Thyroid gland (tissue), 4 donors: Measurements from ENCODE around the gene COL1A2. TPM values are rescaled to one million over a fixed set of nuclear protein-coding genes. Genes with fewer than 3 reads are reported as not detected.
A peak's percentile ranks its signal among the peaks of the same experiment; 100 is the strongest.

Source experiments
- DNase-seq, 2 donors: peaks; one replicate each; pipeline ENCODE4 v3.0.0-alpha.2; 2019
- H3K27ac ChIP-seq, 3 donors: fragments of 200-600 bp; sonication (generic); 1 replicate in 2 of 3; 2 replicates in 1 of 3; pipeline ENCODE4 v1.5.1; 2016 to 2019; ENCODE audit warnings: mild to moderate bottlenecking in 1 of 3, moderate library complexity in 1 of 3
- H3K27me3 ChIP-seq: fragments of 200-600 bp; sonication (generic); one replicate; pipeline ENCODE4 v1.5.1; 2019
- H3K36me3 ChIP-seq, 2 donors: fragments of 200-600 bp; sonication (generic); one replicate each; pipeline ENCODE4 v1.5.1; 2016 to 2019
- H3K4me1 ChIP-seq, 2 donors: fragments of 200-600 bp; sonication (generic); one replicate each; pipeline ENCODE4 v1.5.1; 2017 to 2019
- H3K4me3 ChIP-seq, 3 donors: fragments of 200-600 bp; sonication (generic); replicated peaks in 1 of 3; 1 replicate in 2 of 3; 2 replicates in 1 of 3; pipeline ENCODE4 v1.5.1; 2016; ENCODE audit warnings: mild to moderate bottlenecking in 1 of 3
- H3K9me3 ChIP-seq: fragments of 200-600 bp; sonication (generic); one replicate; pipeline ENCODE4 v1.5.1; 2017
- CTCF ChIP-seq, 6 experiments: fragments of 200-600 bp in 3 of 6; fragments of 450-650 bp in 3 of 6; sonication (generic) in 3 of 6; IDR thresholded peaks; one replicate each; pipeline ENCODE4 v1.5.1; 2016 to 2019; ENCODE audit warnings: antibody characterized with exemption in 6 of 6, mild to moderate bottlenecking in 2 of 6, inconsistent platforms in 1 of 6, moderate library complexity in 1 of 6
- POLR2A ChIP-seq, 2 donors: fragments of 450-650 bp; IDR thresholded peaks; one replicate each; pipeline ENCODE4 v1.6.1; 2017; ENCODE audit warnings: antibody characterized with exemption in 2 of 2, mild to moderate bottlenecking in 2 of 2, moderate library complexity in 1 of 2
- WGBS, 2 donors: methylation state at CpG; one replicate each; pipeline ENCODE4 v1.1.5; 2017; 5-methylcytosine and 5-hydroxymethylcytosine counted together
- intact Hi-C: fragments of 100-400 bp; cut with DNase I; formaldehyde crosslinking; loops from one replicate; pipeline ENCODE4 v1.15.1; 2023
- total RNA-seq, 4 donors: library from RNA; depleted of rRNA; stranded (reverse); fragments of >200 nt; gene quantifications; one replicate each; pipeline ENCODE4 v1.2.3, GENCODE V29; 2016

Gene COL1A2
- total RNA-seq, 4 donors from 2014 or later, result 50.4 to 143 (median 88.4) TPM

- no peak for TF ChIP-seq CTCF (IDR thresholded peaks at IDR 0.05)
- TF ChIP-seq POLR2A (IDR thresholded peaks at IDR 0.05), result no peak
- 63 to 84% methylated on average over 1 of the region's 1 CpG for WGBS, 2 donors
These were observed 27.4 kb downstream of the COL1A2 start for GRCh38 chr7:94422136-94422535.

GRCh38 chr7:94422827-94423460 is 28.2 kb downstream of the COL1A2 start:
- 80 to 85% methylated on average over 5 of the region's 5 CpGs for WGBS, 2 donors
- H3K4me3 ChIP-seq, result no peak overlapping the region
- H3K9me3 ChIP-seq, result no peaks in the 10 kb centered on the region
- DNase-seq, result no peak
- H3K27ac ChIP-seq, result peak overlapping the region in 1 of 3 donors; percentile 12
- no peaks in the 10 kb centered on the region for H3K27me3 ChIP-seq
- intact Hi-C loops, result no loop called here
- no peaks in the 10 kb centered on the region for H3K4me1 ChIP-seq
- TF ChIP-seq POLR2A (IDR thresholded peaks at IDR 0.05) (no peak), CTCF (IDR thresholded peaks at IDR 0.05) (no peak)
- peaks cover 0 to 32% of the 10 kb centered on the region in 2 donors for H3K36me3 ChIP-seq

More at GRCh38 chr7:94422136-94422535, 27.4 kb downstream of the COL1A2 start:
- no peaks in the 10 kb centered on the region for H3K27me3 ChIP-seq
- H3K4me1 ChIP-seq, result no peaks in the 10 kb centered on the region
- intact Hi-C loops, result no loop called here
- no peak overlapping the region for H3K4me3 ChIP-seq
- H3K9me3 ChIP-seq, result no peaks in the 10 kb centered on the region
- DNase-seq, result no peak
- peak overlapping the region in 1 of 3 donors; percentile 15 for H3K27ac ChIP-seq
- peaks cover 0 to 35% of the 10 kb centered on the region in 2 donors for H3K36me3 ChIP-seq

- Histone ChIP-seq H3K9me3 (no peaks in the 10 kb centered on the region), H3K4me3 (no peak overlapping the region), H3K4me1 (no peaks in the 10 kb centered on the region), H3K27me3 (no peaks in the 10 kb centered on the region), H3K27ac (peak overlapping the region in 2 of 3 donors; percentile 12 to 28), H3K36me3 (peaks cover 0 to 33% of the 10 kb centered on the region in 2 donors)
- TF ChIP-seq CTCF (IDR thresholded peaks at IDR 0.05) (no peak), POLR2A (IDR thresholded peaks at IDR 0.05) (no peak)
- intact Hi-C loops, result no loop called here
- no peak for DNase-seq
- 86 to 89% methylated on average over 5 of the region's 5 CpGs for WGBS, 2 donors
These were observed 29.4 kb downstream of the COL1A2 start for GRCh38 chr7:94423863-94424735.

- intact Hi-C loops, result no loop called here
- H3K4me1 ChIP-seq, result no peaks in the 10 kb centered on the region
- no peaks in the 10 kb centered on the region for H3K9me3 ChIP-seq
- no peak for TF ChIP-seq CTCF (IDR thresholded peaks at IDR 0.05)
- DNase-seq, result no peak
- no peak overlapping the region for H3K4me3 ChIP-seq
- H3K36me3 ChIP-seq, result peaks cover 0 to 28% of the 10 kb centered on the region in 2 donors
- H3K27me3 ChIP-seq, result no peaks in the 10 kb centered on the region
- no peak overlapping the region for H3K27ac ChIP-seq
- 92 to 94% methylated on average over 9 to 10 of the region's 10 CpGs for WGBS, 2 donors
These were observed 30.9 kb downstream of the COL1A2 start for GRCh38 chr7:94425546-94425945.
